ENCODE results near the gene DDX20. TPM values are rescaled to one million over a fixed set of nuclear protein-coding genes. Genes with fewer than 3 reads are reported as not detected.
"Not testable (repeated sequence)": the region's sequence is repeated elsewhere in the genome, so short reads cannot be mapped to it uniquely, and the experiment has no call there.

The DDX20 gene
- total RNA-seq, 1 donor from 2014 or later = 25.2 TPM

DNA sequence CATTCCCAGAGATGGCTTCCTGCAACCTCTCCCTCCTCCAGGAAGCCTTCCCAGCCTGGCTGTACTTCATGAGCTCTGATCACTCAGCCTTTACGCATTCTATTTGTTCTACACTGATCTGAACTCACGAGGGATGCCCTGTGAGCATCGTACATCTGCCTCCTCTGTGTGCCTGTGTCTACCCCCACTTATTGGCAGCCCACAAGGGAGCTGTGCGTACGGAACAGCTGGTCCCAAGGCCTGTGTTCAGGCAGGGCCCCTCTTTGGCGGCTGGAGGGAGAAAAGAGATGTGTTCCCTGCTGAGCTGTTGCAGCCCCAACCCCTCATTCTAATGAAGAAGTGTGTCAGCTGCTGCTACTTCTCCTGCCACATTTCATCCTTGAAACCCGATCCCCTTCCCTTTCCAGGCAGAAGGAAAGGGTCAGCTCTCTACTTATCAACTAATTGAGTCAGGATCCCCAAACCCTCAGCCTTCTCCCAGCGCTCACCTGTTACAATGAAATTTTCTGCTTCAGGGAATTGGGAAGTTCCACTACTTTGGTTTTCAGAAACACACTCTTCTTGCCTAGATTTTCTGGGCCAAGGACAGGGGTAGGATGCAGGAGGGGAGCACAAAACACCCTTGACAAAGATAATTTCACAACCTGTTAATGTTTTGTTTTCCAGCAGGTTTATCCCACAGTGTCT lies 19.7 kb upstream of the DDX20 start:
- Mint-ChIP-seq H3K27ac (no peak overlapping the region), H3K36me3 (ENCODE audit: low read depth) (no peaks in the 10 kb centered on the region), H3K4me3 (no peak overlapping the region), H3K27me3 (ENCODE audit: insufficient read depth) (peaks cover 21% of the 10 kb centered on the region), H3K9me3 (no peaks in the 10 kb centered on the region), H3K4me1 (ENCODE audit: low read depth) (peaks cover 17% of the 10 kb centered on the region)
- DNase-seq (ENCODE audit: low spot score) = no peak
- intact Hi-C loops (cut with micrococcal nuclease) = loop anchor here (5.0 kb wide), 1 partner anchor 144 kb away; no protein-coding TSS in a partner anchor

DNA sequence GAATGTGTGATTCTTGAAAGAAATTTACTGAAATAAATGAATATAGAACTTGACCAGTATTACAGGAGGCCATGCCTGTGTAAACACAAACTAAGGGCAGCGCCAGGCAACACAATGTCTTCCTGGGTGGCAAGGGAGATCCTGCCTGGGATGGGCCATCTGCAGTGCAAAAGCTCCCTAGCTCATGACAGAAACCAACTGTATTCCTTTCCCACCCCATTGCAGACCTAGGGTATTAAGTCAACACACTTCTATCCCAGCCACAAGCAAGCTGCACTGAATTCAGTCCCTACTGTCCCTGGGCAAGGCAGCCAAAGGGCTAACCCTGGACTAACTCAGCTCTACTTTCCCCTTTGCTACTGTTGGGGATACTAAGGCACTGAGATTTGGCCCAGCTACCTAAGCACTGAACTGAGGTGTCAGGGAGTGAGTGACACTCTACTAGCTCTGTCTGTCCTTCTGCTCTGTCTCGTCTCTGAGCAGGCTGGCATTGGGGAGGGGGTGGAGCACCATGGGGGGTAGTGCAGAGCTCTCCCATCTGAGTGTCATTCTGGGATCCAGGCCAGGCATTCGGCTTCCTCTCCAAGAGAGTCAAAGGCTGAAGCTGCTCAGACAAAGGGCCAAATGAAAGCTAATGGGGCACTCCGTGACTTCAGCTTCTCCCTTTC lies 19.0 kb upstream of the DDX20 start:
- Mint-ChIP-seq H3K36me3 (ENCODE audit: low read depth) (no peaks in the 10 kb centered on the region), H3K4me3 (no peak overlapping the region), H3K4me1 (ENCODE audit: low read depth) (peaks cover 17% of the 10 kb centered on the region), H3K9me3 (no peaks in the 10 kb centered on the region), H3K27me3 (ENCODE audit: insufficient read depth) (peaks cover 28% of the 10 kb centered on the region), H3K27ac (no peak overlapping the region)
- intact Hi-C loops (cut with micrococcal nuclease) = loop anchor here (5.0 kb wide), 1 partner anchor 144 kb away; no protein-coding TSS in a partner anchor
- no peak for DNase-seq (ENCODE audit: low spot score)

DNA sequence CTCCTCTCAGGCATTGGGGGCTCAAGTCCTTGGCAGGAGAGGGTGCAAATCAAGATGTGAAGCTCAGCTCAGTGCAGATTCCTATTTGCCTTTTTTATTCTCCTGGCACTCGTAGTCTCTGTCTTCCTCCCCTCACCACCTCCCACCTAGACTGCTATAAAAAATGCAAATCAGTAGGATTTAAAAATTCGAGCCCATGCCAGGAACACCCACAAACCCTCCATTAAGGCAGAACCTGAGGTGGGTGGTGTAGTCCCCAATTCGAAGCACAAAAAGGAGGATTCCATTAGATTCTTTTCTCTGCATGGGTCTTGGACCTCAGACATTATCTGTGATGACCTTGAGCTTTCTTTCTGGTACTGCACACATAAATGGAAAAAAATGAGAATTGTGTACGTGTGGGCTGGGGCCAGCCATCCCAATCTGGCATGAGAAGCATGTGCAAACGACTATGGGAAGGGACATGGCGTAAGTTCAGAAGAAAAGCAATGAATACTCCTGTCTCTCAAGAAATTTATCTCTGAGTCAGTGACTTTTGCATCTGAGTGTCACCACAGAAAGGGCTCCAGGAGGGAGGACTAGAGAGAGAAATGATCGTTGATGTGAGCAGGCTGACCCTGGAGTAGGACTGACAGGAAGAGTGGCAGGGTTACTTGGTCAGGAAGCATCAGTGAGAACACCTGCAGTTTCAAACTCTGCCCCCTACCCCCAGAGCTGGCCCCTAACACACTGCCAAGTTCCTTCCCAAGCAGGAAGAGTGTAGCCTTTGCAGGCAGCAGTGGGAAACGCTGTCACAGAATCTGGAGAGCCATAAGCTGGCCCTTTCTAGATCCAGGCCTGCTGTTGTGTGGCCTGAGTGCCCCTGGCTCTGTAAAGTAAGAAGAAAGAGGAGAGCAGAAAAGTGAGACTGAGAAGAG lies 18.2 kb upstream of the DDX20 start:
- no peak for DNase-seq (ENCODE audit: low spot score)
- peak overlapping the region; percentile 51 for H3K4me3 Mint-ChIP-seq
- no peak overlapping the region for H3K27ac Mint-ChIP-seq
- H3K9me3 Mint-ChIP-seq = no peaks in the 10 kb centered on the region
- H3K36me3 Mint-ChIP-seq (ENCODE audit: low read depth) = no peaks in the 10 kb centered on the region
- peaks cover 36% of the 10 kb centered on the region for H3K27me3 Mint-ChIP-seq (ENCODE audit: insufficient read depth)
- intact Hi-C loops (cut with micrococcal nuclease) = loop anchor here (2.0 to 5.0 kb wide), 3 partner anchors 19 to 231 kb away; no protein-coding TSS in a partner anchor
- peaks cover 17% of the 10 kb centered on the region for H3K4me1 Mint-ChIP-seq (ENCODE audit: low read depth)

DNA sequence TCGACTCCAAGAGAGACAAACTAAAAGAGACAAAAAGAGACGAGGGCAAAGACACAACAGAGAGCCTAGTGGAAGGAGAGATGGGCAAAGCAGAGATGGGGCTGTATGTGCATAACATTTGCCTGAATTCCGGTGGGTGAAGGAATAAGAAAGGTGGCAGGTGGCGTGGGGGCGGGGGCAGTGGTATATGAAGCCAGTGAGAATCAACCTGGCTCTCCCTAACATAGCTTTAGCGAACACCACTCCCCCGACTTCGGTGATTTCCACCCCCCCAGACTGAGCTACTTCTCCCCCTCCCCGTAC lies 17.6 kb upstream of the DDX20 start:
- H3K9me3 Mint-ChIP-seq = no peaks in the 10 kb centered on the region
- H3K27ac Mint-ChIP-seq = no peak overlapping the region
- H3K4me1 Mint-ChIP-seq (ENCODE audit: low read depth) = peaks cover 17% of the 10 kb centered on the region
- H3K36me3 Mint-ChIP-seq (ENCODE audit: low read depth) = no peaks in the 10 kb centered on the region
- no peak for DNase-seq (ENCODE audit: low spot score)
- peaks cover 40% of the 10 kb centered on the region for H3K27me3 Mint-ChIP-seq (ENCODE audit: insufficient read depth)
- H3K4me3 Mint-ChIP-seq = peak overlapping the region; percentile 51
- intact Hi-C loops (cut with micrococcal nuclease) = loop anchor here (2.0 to 5.0 kb wide), 3 partner anchors 19 to 231 kb away; no protein-coding TSS in a partner anchor

DNA sequence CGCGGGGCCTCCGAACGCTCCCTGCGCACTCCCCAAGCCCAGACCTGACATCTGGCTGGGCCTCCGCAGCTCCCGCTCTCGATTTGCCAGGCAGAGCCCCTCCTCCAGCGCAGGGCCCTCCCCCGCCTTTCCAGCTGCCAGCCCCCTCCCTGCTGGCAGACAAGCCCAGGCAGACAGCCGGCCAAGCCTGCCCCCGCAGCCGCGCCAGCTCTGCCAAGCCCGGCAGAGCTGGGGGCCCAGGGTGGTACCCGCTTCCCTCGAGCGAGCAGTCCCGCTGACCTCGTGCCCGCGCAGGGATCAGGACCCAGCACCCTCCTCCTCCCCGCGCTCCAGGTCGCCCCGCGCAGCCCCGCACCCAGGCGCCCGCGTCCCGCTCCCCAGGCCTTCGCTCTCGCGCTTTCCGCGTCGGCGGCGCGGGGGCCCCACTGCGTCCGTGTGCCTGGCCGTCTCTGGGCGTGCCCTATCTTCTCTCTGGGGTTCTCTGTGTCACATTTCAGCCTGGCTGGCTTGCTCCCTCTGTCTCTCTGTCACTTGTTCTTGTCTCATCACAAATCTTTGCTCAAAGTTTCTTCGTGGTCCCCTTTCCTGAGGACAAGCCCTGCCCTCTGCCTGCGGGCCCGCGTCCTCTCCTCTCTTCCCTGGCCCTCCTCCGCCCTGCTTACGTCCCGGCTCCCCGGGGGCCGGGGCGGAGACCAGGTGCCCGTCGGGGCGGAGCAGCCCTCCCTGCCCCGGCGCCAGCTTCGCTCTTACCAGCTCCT lies 17.1 kb upstream of the DDX20 start:
- DNase-seq (ENCODE audit: low spot score) = peak; percentile 16
- Mint-ChIP-seq H3K9me3 (no peaks in the 10 kb centered on the region), H3K27ac (peak overlapping the region; percentile 70), H3K4me1 (ENCODE audit: low read depth) (peaks cover 17% of the 10 kb centered on the region), H3K27me3 (ENCODE audit: insufficient read depth) (peaks cover 43% of the 10 kb centered on the region), H3K36me3 (ENCODE audit: low read depth) (no peaks in the 10 kb centered on the region), H3K4me3 (peak overlapping the region; percentile 91)
- intact Hi-C loops (cut with micrococcal nuclease) = loop anchor here (1.0 to 5.0 kb wide), 5 partner anchors 9 to 232 kb away; partner anchors contain the start of gene DDX20

DNA sequence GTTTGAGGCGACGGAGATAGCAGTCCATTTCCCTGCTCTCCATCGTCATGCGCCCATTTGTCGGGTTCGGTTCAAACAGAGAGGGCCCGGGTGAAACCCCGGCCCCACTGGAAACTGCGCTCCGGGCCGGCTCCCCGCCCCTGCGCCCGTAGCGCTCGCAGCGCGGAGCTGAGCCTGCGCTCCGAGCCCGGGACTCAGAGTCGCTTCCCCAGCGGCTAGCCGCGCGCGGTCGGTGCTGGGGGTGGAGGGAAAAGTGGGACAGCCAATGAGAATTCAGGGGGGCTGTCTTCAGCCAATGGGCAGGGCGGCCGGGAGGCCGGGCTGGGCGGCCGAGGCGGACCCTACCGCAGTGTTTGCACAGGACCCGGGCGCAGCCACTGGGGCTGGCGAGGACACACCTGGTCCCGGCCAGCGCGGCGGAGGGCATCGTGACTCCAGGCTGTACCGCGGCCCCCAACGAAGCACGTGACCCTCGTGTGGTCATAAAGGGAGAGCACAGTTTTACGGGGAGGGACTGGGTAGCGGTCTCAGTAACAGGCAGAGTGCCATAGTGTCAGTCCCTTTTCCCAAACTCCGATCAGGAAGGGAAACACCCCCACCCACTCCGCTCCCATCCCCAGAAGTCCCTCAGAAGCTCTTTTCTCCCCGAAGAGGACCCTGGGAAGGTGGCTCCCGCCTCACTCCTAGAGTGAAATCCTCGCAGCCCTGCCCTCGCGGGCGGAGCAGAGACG lies 16.3 kb upstream of the DDX20 start, which contains the start of gene INKA2:
INKA2 (minus strand) TSS at position 202 of the 731 bp plus-strand sequence; CDS start at position 49, 153 bp downstream.
- H3K9me3 Mint-ChIP-seq = no peaks in the 10 kb centered on the region
- H3K36me3 Mint-ChIP-seq (ENCODE audit: low read depth) = no peaks in the 10 kb centered on the region
- intact Hi-C loops (cut with micrococcal nuclease) = loop anchor here (1.0 to 5.0 kb wide), 5 partner anchors 8 to 233 kb away; partner anchors contain the start of gene DDX20
- peak within 1 kb of the TSS; percentile 70 for H3K27ac Mint-ChIP-seq
- H3K27me3 Mint-ChIP-seq (ENCODE audit: insufficient read depth) = peaks cover 43% of the 10 kb centered on the region
- peak; percentile 78 for DNase-seq (ENCODE audit: low spot score)
- peak within 1 kb of the TSS; percentile 91 for H3K4me3 Mint-ChIP-seq
- peaks cover 17% of the 10 kb centered on the region for H3K4me1 Mint-ChIP-seq (ENCODE audit: low read depth)

DNA sequence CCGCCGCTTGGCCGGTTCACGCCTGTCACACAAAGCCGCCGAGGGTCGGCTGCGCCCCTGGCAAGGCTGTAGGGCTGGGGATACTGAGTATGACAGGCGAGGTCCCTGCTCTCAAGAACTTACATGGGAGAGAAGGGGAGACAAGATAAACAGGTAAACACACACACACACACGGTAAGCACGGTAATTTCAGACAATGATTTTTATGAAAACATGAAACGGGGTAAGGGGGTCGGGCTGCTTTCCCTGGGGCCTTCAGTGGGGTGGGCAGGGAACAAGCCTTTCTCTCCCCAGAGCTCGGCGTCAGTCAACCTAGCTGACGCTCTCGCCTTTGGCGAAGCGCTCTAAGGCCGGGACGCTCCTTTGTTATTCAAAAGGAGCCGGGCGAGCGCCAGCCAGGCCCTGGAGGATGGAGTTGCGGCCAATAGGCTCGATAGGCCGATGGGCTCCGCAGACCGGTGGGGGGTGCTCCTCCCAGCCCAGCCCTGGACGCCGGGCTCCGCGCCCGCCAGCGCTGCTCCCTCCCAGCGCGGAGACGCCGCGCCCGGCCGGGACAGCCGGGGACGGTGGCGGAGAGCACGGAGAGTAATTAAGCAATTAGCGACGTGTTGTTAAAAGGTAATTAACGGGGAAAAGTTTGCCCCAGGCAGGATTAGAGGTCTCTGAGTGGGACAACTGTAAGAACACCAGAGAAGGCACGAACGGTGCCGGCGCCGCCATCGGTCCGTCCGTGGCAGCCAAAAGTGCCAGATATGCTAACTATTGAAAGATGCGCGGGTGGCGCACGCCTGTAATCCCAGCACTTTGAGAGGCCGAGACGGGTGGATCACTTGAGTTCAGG lies 15.6 kb upstream of the DDX20 start:
- peak overlapping the region; percentile 91 for H3K4me3 Mint-ChIP-seq
- peaks cover 45% of the 10 kb centered on the region for H3K27me3 Mint-ChIP-seq (ENCODE audit: insufficient read depth)
- peaks cover 17% of the 10 kb centered on the region for H3K4me1 Mint-ChIP-seq (ENCODE audit: low read depth)
- no peaks in the 10 kb centered on the region for H3K36me3 Mint-ChIP-seq (ENCODE audit: low read depth)
- no peaks in the 10 kb centered on the region for H3K9me3 Mint-ChIP-seq
- DNase-seq (ENCODE audit: low spot score) = no peak
- H3K27ac Mint-ChIP-seq = peak overlapping the region; percentile 38
- intact Hi-C loops (cut with micrococcal nuclease) = loop anchor here (1.0 to 5.0 kb wide), 5 partner anchors 7 to 233 kb away; partner anchors contain the start of gene DDX20

DNA sequence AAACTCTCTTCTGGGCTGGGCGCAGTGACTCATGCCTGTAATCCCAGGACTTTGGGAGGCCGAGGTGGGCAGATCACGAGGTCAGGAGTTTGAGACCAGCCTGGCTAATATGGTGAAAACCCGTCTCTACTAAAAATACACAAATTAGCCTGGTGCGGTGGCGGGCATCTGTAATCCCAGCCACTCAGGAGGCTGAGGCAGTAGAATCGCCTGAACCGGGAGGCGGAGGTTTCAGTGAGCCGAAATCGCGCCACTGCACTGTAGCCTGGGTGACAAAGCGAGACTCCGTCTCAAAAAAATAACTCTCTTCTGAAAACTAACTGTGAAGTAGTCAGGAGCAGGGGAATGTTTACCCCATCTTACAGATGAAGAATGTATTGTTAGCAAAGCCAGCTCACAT lies 13.4 kb upstream of the DDX20 start:
- DNase-seq (ENCODE audit: low spot score); H3K9me3 Mint-ChIP-seq; intact Hi-C loops (cut with micrococcal nuclease); H3K27ac Mint-ChIP-seq; H3K36me3 Mint-ChIP-seq (ENCODE audit: low read depth); H3K4me3 Mint-ChIP-seq: not testable (repeated sequence)
- Mint-ChIP-seq H3K27me3 (ENCODE audit: insufficient read depth) (peaks cover 40% of the 10 kb centered on the region), H3K4me1 (ENCODE audit: low read depth) (peaks cover 21% of the 10 kb centered on the region)

DNA sequence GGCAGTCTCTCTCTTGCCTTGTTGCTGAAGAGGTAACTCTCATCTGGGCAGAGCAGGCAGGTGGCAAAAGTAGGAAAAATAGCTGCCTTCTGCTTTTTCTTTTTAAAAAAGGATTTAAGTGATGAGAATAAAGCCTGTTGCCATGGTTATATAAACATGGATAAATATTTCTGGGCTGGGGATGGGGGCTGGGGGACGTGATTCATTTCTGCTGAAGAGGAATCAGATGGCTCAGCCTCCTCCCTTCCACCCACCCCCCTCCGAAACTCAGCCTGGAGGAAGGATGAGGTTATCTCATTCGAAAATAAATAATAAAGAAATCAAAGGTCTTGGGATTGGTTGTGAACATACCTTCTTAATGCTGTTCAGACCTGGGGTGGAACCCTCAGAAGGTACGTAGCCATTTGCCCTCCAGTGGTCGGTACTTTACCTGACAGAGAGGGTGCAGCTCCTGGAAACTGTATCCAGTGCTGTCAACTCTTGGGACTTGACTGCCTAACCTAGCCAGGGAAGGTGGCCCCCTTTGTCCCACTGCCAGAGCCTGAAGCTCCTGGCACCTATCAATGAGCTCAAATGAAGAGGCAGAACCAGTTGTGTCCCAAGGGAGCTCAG lies 12.7 kb upstream of the DDX20 start:
- intact Hi-C loops (cut with micrococcal nuclease) = no loop called here
- Mint-ChIP-seq H3K36me3 (ENCODE audit: low read depth) (no peaks in the 10 kb centered on the region), H3K4me1 (ENCODE audit: low read depth) (peaks cover 18% of the 10 kb centered on the region), H3K4me3 (no peak overlapping the region), H3K27me3 (ENCODE audit: insufficient read depth) (peaks cover 41% of the 10 kb centered on the region), H3K9me3 (no peaks in the 10 kb centered on the region), H3K27ac (no peak overlapping the region)
- DNase-seq (ENCODE audit: low spot score) = no peak

DNA sequence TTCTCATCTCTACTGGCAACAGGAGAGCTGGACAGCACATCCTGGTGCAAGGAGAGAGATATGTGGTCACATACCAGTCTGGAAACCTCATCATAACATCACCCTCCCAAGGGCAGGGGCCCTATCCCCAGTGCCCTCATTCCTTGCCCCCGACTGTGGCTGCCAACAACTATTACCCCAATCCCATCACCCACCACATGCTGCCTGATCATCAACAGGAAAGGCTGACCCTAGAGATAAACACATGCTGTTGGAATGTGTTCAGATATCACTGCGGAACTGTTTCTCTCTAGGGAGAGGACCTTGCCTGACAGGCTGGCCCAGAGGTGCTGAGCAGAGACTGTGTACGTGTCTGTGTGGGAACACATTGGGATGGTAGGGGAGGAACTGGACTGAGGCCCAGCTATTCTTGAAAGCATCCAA lies 12.0 kb upstream of the DDX20 start:
- no peak overlapping the region for H3K27ac Mint-ChIP-seq
- H3K27me3 Mint-ChIP-seq (ENCODE audit: insufficient read depth) = peaks cover 41% of the 10 kb centered on the region
- H3K36me3 Mint-ChIP-seq (ENCODE audit: low read depth) = no peaks in the 10 kb centered on the region
- no peak overlapping the region for H3K4me3 Mint-ChIP-seq
- intact Hi-C loops (cut with micrococcal nuclease) = no loop called here
- H3K9me3 Mint-ChIP-seq = no peaks in the 10 kb centered on the region
- H3K4me1 Mint-ChIP-seq (ENCODE audit: low read depth) = peaks cover 16% of the 10 kb centered on the region
- no peak for DNase-seq (ENCODE audit: low spot score)

Measured in activated T-helper 1 cell treated with anti-CD3 and anti-CD28 coated beads, Interleukin-12 subunit alpha, Interleukin-12 subunit beta, Interleukin-2, Interleukin-4 antibody, amounts not matched to agents 30 ng/mL and 10 ng/mL and 1 ng/mL, durations not matched to agents 14 hours and 24 hours and 36 hours (primary cell).